K562 (cell line): ENCODE data around the gene GNAI1. TPM values are rescaled to one million over a fixed set of nuclear protein-coding genes. Genes with fewer than 3 reads are reported as not detected.

Source experiments
- ATAC-seq: fragments of 200-7000 bp; cut with Tn5 transposase; 3 replicates; pipeline ENCODE4 v1.9.1; 2020; ENCODE audit warnings: moderate library complexity
- BruUV-seq: library from RNA; stranded (reverse); fragments of 400-500 nt; replicated peaks from 2 replicates; lab custom pipeline; 2021; lab: Mats Ljungman, UMichigan
- CTCF ChIA-PET: fragments of 300-600 bp; formaldehyde crosslinking; extraction: SDS; loops from one replicate; lab custom pipeline; 2021; ENCODE audit warnings: low intra/inter-chr PET ratio; lab: Yijun Ruan, JAX
- POLR2A ChIA-PET: fragments of 300-600, 350-650 bp; sonication (Branson Sonifier 250); formaldehyde crosslinking; extraction: SDS; loops from one replicate; lab custom pipeline; 2021; ENCODE audit warnings: antibody characterized with exemption, inconsistent platforms; lab: Yijun Ruan, JAX
- DNase-seq, 4 experiments: peaks; one replicate each; pipeline versions ENCODE4 v3.0.0 to v3.0.0-alpha.2; 2011 to 2018; ENCODE audit warnings: low spot score in 3 of 4, mixed read lengths in 3 of 4; ENCODE audit errors: extremely low read depth in 1 of 4
- FAIRE-seq: peaks from 2 replicates; lab custom pipeline; 2011; peaks lifted over from hg19 to GRCh38; lab: Jason Lieb, UNC
- H2AFZ ChIP-seq: 2 replicates; pipeline ENCODE4 v1.6.0; 2011; ENCODE audit warnings: low read depth, low read length, control low read depth, inconsistent platforms
- H3K27ac ChIP-seq: fragments of 200-600 bp; 3 replicates; pipeline ENCODE4 v1.8.0; 2011; ENCODE audit warnings: low read depth, mild to moderate bottlenecking, control low read depth, inconsistent platforms, low read length, moderate library complexity, mixed read lengths; ENCODE audit errors: extremely low read depth
- H3K27me3 ChIP-seq, 2 experiments: fragments of 300-600 bp in 1 of 2; 2 replicates in 1 of 2; 3 replicates in 1 of 2; pipeline versions ENCODE4 v1.6.0 to v1.8.0; 2011; ENCODE audit warnings: inconsistent platforms in 2 of 2, low read length in 2 of 2, mild to moderate bottlenecking in 1 of 2, mixed read lengths in 1 of 2, moderate library complexity in 1 of 2; ENCODE audit not compliant: control insufficient read depth in 2 of 2, insufficient read depth in 2 of 2
- H3K36me3 ChIP-seq: fragments of 300-600 bp; 3 replicates; pipeline ENCODE4 v1.8.0; 2011; ENCODE audit warnings: mild to moderate bottlenecking, low read length, inconsistent platforms; ENCODE audit not compliant: control insufficient read depth, insufficient read depth
- H3K4me1 ChIP-seq, 2 experiments: fragments of 200-600 bp in 1 of 2; replicated peaks in 1 of 2; 2 replicates in 1 of 2; 3 replicates in 1 of 2; pipeline versions ENCODE4 v1.5.1 to v1.8.0; 2011; ENCODE audit warnings: inconsistent platforms in 2 of 2, low read length in 2 of 2, mild to moderate bottlenecking in 1 of 2, mixed read lengths in 1 of 2, moderate library complexity in 1 of 2; ENCODE audit not compliant: control insufficient read depth in 2 of 2, insufficient read depth in 2 of 2
- H3K4me2 ChIP-seq: 2 replicates; pipeline ENCODE4 v1.6.1; 2011; ENCODE audit warnings: low read length, control low read depth, inconsistent platforms, mixed read lengths; ENCODE audit not compliant: insufficient read depth
- H3K4me3 ChIP-seq: fragments of 200-600 bp; sonication (generic), shearing (Covaris generic); 2 replicates; pipeline ENCODE4 v1.5.1; 2016; ENCODE audit warnings: control low read depth, inconsistent platforms
- H3K79me2 ChIP-seq: fragments of 200-600 bp; 3 replicates; pipeline ENCODE4 v1.8.0; 2011; ENCODE audit warnings: low read length, inconsistent platforms; ENCODE audit not compliant: control insufficient read depth, insufficient read depth
- H3K9ac ChIP-seq, 2 experiments: 2 replicates each; pipeline versions ENCODE4 v1.6.0 to v1.6.1; 2011; ENCODE audit warnings: low read depth in 2 of 2, low read length in 2 of 2, control low read depth in 1 of 2, inconsistent platforms in 1 of 2, mild to moderate bottlenecking in 1 of 2, mixed read lengths in 1 of 2; ENCODE audit not compliant: insufficient read depth in 1 of 2
- H3K9me1 ChIP-seq: one replicate; pipeline ENCODE4 v1.6.0; 2011; ENCODE audit warnings: inconsistent platforms, mild to moderate bottlenecking, low read length, moderate library complexity; ENCODE audit not compliant: control insufficient read depth, insufficient read depth
- H3K9me3 ChIP-seq: replicated peaks from 2 replicates; pipeline ENCODE4 v1.5.1; 2011; ENCODE audit warnings: low read depth, low read length, inconsistent platforms; ENCODE audit not compliant: control insufficient read depth, insufficient read depth
- H4K20me1 ChIP-seq: replicated peaks from 2 replicates; pipeline ENCODE4 v1.6.1; 2011; ENCODE audit warnings: low read length, inconsistent platforms, mixed read lengths; ENCODE audit not compliant: control insufficient read depth, insufficient read depth
- DPF2 ChIP-seq: fragments of 450-650 bp; IDR thresholded peaks from 2 replicates; pipeline ENCODE4 v1.6.1; 2016
- HMG20A ChIP-seq: fragments of 450-650 bp; formaldehyde crosslinking; conservative IDR thresholded peaks from 2 replicates; pipeline ENCODE4 v1.4.0; 2020; ENCODE audit warnings: mild to moderate bottlenecking, mixed read lengths
- HOXB6 ChIP-seq: fragments of 250-450 bp; sonication (Bioruptor Pico); IDR thresholded peaks from 2 replicates; pipeline ENCODE4 v1.5.1; 2022; ENCODE audit warnings: mild to moderate bottlenecking, borderline replicate concordance
- PURB ChIP-seq: sonication (generic); formaldehyde crosslinking; IDR thresholded peaks from 2 replicates; pipeline ENCODE4 v1.9.0; 2021; ENCODE audit warnings: low read depth, mild to moderate bottlenecking, missing genetic modification reagents
- SREBF2 ChIP-seq: sonication (generic); formaldehyde crosslinking; IDR thresholded peaks from 2 replicates; pipeline ENCODE4 v1.4.0; 2020; ENCODE audit warnings: mild to moderate bottlenecking, missing genetic modification reagents
- ZNF184 ChIP-seq: sonication (generic); formaldehyde crosslinking; IDR thresholded peaks from 2 replicates; pipeline ENCODE4 v1.5.0; 2020; ENCODE audit warnings: missing genetic modification reagents
- ZNF239 ChIP-seq: fragments of 250-450 bp; sonication (Bioruptor Pico); IDR thresholded peaks from 2 replicates; pipeline ENCODE4 v1.4.0; 2020; ENCODE audit warnings: mild to moderate bottlenecking
- ZNF707 ChIP-seq: fragments of 250-450 bp; sonication (Bioruptor Pico); conservative IDR thresholded peaks from 2 replicates; pipeline ENCODE4 v1.8.0; 2022; ENCODE audit warnings: inconsistent platforms, mild to moderate bottlenecking, moderate library complexity
- WGBS: fragments of 100-300 bp; shearing (Covaris generic); methylation state at CpG from one replicate; pipeline ENCODE4 v1.1.6; 2016; ENCODE audit warnings: low coverage, mixed read lengths; ENCODE audit not compliant: insufficient coverage; ENCODE audit errors: missing lambda C conversion rate; 5-methylcytosine and 5-hydroxymethylcytosine counted together
- in situ Hi-C: fragments of 300-500 bp; cut with MboI; formaldehyde crosslinking; loops from 4 replicates; pipeline ENCODE4 v1.15.0; 2018; ENCODE audit warnings: inconsistent platforms, mixed read lengths
- intact Hi-C: fragments of 100-400 bp; cut with micrococcal nuclease; formaldehyde crosslinking; loops from 2 replicates; pipeline ENCODE4 v1.14.2; 2022
- polyA plus RNA-seq, 8 experiments: library from polyadenylated mRNA; depleted of rRNA in 4 of 8; stranded (reverse) in 5 of 8; unstranded in 3 of 8; fragments of >200 nt; fragmentation: Nextera tagmentation in 2 of 8; fragmentation: Illumina TruSeq in 1 of 8; extraction: Ambion mirVana in 2 of 8; extraction: Trizol in 1 of 8; gene quantifications; 2 replicates each; pipeline versions ENCODE4 v1.2.1 to v1.2.3, GENCODE V29; 2011 to 2014; ENCODE audit warnings: inconsistent platforms in 1 of 8, missing spikeins in 1 of 8
- total RNA-seq, 7 experiments: library from RNA; depleted of rRNA in 6 of 7; stranded (reverse); fragments of >200 nt in 6 of 7; fragmentation: Illumina TruSeq in 2 of 7; extraction: Trizol in 2 of 7; gene quantifications; 2 replicates each; pipeline versions ENCODE4 v1.2.1 to v1.2.3, GENCODE V29; 2011 to 2021; ENCODE audit warnings: low replicate concordance in 1 of 7
- TF ChIP-seq, protein P1 (sequence below): fragments of 450-650 bp; IDR thresholded peaks from 2 replicates; pipeline ENCODE4 v1.6.1; 2016; ENCODE audit warnings: borderline replicate concordance
- TF ChIP-seq, protein P2 (sequence below): fragments of 250-450 bp; sonication (Bioruptor Pico); IDR thresholded peaks from 2 replicates; pipeline ENCODE4 v1.4.0; 2020; ENCODE audit warnings: borderline replicate concordance
- TF ChIP-seq, protein P3 (sequence below): fragments of 200-400 bp; formaldehyde crosslinking; IDR thresholded peaks from 2 replicates; pipeline ENCODE4 v1.6.1; 2017; ENCODE audit warnings: mild to moderate bottlenecking, low read depth, low read length, moderate library complexity
- TF ChIP-seq, protein P4 (sequence below): fragments of 150-350 bp; conservative IDR thresholded peaks from 2 replicates; pipeline ENCODE4 v1.6.1; 2014; ENCODE audit warnings: low read length

Gene GNAI1
- total and polyA plus RNA-seq, 9 of the 15 experiments (the other 6 are each of a cell fraction or from before 2014, with no cell fraction given), result 0.03 to 0.13 (median 0.08) TPM; not detected in 6

DNA sequence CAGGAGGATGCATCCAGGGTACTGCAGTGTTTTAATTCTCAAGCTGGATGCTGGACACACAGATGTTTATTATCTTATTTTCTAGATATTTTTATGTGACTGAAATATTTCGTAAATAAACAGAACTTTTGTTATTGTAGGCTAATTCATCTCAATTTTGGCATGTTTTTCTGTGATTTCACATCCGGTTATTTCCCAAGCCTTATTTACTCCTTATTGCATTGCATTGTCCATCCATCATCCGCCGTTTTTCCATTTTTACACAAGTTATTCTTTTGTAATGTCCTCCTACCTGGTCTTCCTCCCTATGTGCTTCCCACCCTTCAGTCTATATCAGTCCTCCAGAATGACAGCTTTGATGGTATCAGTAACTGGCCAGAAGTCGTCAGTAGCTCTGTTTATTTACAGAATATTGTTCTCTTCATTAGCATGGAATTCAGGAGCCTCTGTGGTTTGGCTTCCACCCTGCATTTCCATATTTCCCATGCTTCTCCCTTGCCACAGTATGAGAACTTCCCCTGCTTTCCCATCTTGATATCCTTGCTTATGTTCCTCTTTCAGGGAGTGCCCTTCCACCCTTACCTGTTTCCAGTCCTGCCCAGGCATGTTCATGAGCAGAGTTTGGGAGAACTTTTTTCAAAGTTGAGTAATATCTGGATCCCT lies 16.1 kb downstream of the GNAI1 start:
- no peaks in the 10 kb centered on the region for H3K4me1 ChIP-seq
- H2AFZ ChIP-seq, result no peak overlapping the region
- H3K4me2 ChIP-seq, result no peak overlapping the region
- no peak overlapping the region for H3K27ac ChIP-seq
- 0% methylated on average over 5 of the region's 5 CpGs for WGBS
- ChIA-PET POLR2A (no interaction called here), CTCF (no interaction called here)
- ATAC-seq (no peak), DNase-seq (no peak), FAIRE-seq (no peak)
- no peaks in the 10 kb centered on the region for H3K27me3 ChIP-seq
- H4K20me1 ChIP-seq, result no peaks in the 10 kb centered on the region
- BruUV-seq, result no TSS peak
- in situ Hi-C loops (no loop called here), intact Hi-C loops (no loop called here)
- no peak overlapping the region for H3K9ac ChIP-seq
- H3K4me3 ChIP-seq, result no peak overlapping the region
- 0 out of 2 replicates have a peak, but pooled peaks cover 3% of the 10 kb centered on the region for H3K9me3 ChIP-seq
- H3K36me3 ChIP-seq, result no peaks in the 10 kb centered on the region
- no peaks in the 10 kb centered on the region for H3K79me2 ChIP-seq
- no peaks in the 10 kb centered on the region for H3K9me1 ChIP-seq
- TF ChIP-seq, protein P1, sequence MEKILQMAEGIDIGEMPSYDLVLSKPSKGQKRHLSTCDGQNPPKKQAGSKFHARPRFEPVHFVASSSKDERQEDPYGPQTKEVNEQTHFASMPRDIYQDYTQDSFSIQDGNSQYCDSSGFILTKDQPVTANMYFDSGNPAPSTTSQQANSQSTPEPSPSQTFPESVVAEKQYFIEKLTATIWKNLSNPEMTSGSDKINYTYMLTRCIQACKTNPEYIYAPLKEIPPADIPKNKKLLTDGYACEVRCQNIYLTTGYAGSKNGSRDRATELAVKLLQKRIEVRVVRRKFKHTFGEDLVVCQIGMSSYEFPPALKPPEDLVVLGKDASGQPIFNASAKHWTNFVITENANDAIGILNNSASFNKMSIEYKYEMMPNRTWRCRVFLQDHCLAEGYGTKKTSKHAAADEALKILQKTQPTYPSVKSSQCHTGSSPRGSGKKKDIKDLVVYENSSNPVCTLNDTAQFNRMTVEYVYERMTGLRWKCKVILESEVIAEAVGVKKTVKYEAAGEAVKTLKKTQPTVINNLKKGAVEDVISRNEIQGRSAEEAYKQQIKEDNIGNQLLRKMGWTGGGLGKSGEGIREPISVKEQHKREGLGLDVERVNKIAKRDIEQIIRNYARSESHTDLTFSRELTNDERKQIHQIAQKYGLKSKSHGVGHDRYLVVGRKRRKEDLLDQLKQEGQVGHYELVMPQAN, result no peak
- TF ChIP-seq ZNF184 (CRISPR knock-in tag) (no peak), HMG20A (CRISPR knock-in tag) (no peak), ZNF239 (no peak), DPF2 (no peak), PURB (CRISPR knock-in tag) (no peak), HOXB6 (no peak), SREBF2 (no peak), ZNF707 (no peak)
- TF ChIP-seq, protein P2, sequence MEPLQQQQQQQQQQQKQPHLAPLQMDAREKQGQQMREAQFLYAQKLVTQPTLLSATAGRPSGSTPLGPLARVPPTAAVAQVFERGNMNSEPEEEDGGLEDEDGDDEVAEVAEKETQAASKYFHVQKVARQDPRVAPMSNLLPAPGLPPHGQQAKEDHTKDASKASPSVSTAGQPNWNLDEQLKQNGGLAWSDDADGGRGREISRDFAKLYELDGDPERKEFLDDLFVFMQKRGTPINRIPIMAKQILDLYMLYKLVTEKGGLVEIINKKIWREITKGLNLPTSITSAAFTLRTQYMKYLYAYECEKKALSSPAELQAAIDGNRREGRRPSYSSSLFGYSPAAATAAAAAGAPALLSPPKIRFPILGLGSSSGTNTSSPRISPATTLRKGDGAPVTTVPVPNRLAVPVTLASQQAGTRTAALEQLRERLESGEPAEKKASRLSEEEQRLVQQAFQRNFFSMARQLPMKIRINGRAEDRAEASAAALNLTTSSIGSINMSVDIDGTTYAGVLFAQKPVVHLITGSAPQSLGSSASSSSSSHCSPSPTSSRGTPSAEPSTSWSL (CRISPR knock-in tag), result no peak
- TF ChIP-seq, protein P3, sequence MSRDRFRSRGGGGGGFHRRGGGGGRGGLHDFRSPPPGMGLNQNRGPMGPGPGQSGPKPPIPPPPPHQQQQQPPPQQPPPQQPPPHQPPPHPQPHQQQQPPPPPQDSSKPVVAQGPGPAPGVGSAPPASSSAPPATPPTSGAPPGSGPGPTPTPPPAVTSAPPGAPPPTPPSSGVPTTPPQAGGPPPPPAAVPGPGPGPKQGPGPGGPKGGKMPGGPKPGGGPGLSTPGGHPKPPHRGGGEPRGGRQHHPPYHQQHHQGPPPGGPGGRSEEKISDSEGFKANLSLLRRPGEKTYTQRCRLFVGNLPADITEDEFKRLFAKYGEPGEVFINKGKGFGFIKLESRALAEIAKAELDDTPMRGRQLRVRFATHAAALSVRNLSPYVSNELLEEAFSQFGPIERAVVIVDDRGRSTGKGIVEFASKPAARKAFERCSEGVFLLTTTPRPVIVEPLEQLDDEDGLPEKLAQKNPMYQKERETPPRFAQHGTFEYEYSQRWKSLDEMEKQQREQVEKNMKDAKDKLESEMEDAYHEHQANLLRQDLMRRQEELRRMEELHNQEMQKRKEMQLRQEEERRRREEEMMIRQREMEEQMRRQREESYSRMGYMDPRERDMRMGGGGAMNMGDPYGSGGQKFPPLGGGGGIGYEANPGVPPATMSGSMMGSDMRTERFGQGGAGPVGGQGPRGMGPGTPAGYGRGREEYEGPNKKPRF, result no peak
- TF ChIP-seq, protein P4, sequence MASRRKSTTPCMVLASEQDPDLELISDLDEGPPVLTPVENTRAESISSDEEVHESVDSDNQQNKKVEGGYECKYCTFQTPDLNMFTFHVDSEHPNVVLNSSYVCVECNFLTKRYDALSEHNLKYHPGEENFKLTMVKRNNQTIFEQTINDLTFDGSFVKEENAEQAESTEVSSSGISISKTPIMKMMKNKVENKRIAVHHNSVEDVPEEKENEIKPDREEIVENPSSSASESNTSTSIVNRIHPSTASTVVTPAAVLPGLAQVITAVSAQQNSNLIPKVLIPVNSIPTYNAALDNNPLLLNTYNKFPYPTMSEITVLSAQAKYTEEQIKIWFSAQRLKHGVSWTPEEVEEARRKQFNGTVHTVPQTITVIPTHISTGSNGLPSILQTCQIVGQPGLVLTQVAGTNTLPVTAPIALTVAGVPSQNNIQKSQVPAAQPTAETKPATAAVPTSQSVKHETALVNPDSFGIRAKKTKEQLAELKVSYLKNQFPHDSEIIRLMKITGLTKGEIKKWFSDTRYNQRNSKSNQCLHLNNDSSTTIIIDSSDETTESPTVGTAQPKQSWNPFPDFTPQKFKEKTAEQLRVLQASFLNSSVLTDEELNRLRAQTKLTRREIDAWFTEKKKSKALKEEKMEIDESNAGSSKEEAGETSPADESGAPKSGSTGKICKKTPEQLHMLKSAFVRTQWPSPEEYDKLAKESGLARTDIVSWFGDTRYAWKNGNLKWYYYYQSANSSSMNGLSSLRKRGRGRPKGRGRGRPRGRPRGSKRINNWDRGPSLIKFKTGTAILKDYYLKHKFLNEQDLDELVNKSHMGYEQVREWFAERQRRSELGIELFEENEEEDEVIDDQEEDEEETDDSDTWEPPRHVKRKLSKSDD, result no peak
